Neuronal stem cell (in vitro differentiated cells): Measurements from ENCODE around the gene ARMC6.

Experiments
- DNase-seq: peaks from one replicate; pipeline ENCODE4 v3.0.0-alpha.2; 2013; ENCODE audit warnings: low spot score
- H2AFZ ChIP-seq: one replicate; pipeline ENCODE4 v1.6.1; 2013; ENCODE audit warnings: mild to moderate bottlenecking, low read length, inconsistent platforms
- H2AK5ac ChIP-seq: 2 replicates; pipeline ENCODE4 v1.6.1; 2013; ENCODE audit warnings: low read depth, mild to moderate bottlenecking, inconsistent platforms, low read length, moderate library complexity, mixed read lengths
- H2BK120ac ChIP-seq: 2 replicates; pipeline ENCODE4 v1.6.1; 2013; ENCODE audit warnings: low read depth, mild to moderate bottlenecking, inconsistent platforms, low read length, moderate library complexity, mixed read lengths
- H2BK12ac ChIP-seq: one replicate; pipeline ENCODE4 v1.6.1; 2013; ENCODE audit warnings: low read length, inconsistent platforms
- H2BK15ac ChIP-seq: 2 replicates; pipeline ENCODE4 v1.6.1; 2013; ENCODE audit warnings: mild to moderate bottlenecking, low read length, inconsistent platforms, mixed read lengths
- H2BK5ac ChIP-seq: one replicate; pipeline ENCODE4 v1.6.1; 2013; ENCODE audit warnings: inconsistent platforms, mild to moderate bottlenecking, low read length, moderate library complexity
- H3K14ac ChIP-seq: one replicate; pipeline ENCODE4 v1.6.1; 2013; ENCODE audit warnings: low read length, inconsistent platforms
- H3K18ac ChIP-seq: 2 replicates; pipeline ENCODE4 v1.6.1; 2013; ENCODE audit warnings: low read length, inconsistent platforms
- H3K23ac ChIP-seq: 2 replicates; pipeline ENCODE4 v1.6.1; 2013; ENCODE audit warnings: low read depth, mild to moderate bottlenecking, mixed read lengths, low read length, inconsistent platforms; ENCODE audit not compliant: poor library complexity
- H3K27ac ChIP-seq: replicated peaks from 3 replicates; pipeline ENCODE4 v1.5.1; 2013; ENCODE audit warnings: low read length, inconsistent platforms
- H3K27me3 ChIP-seq, 3 experiments: 2 replicates each; pipeline ENCODE4 v1.6.1; 2013; ENCODE audit warnings: low read length in 3 of 3, mild to moderate bottlenecking in 2 of 3, inconsistent platforms in 1 of 3, low read depth in 1 of 3, mixed read lengths in 1 of 3, moderate library complexity in 1 of 3; ENCODE audit not compliant: control insufficient read depth in 3 of 3, insufficient read depth in 3 of 3
- H3K36me3 ChIP-seq, 2 donors: replicated peaks in 1 of 2; 2 replicates each; pipeline ENCODE4 v1.6.1; 2013; ENCODE audit warnings: low read length in 2 of 2; ENCODE audit not compliant: control insufficient read depth in 2 of 2, insufficient read depth in 2 of 2
- H3K4ac ChIP-seq: 2 replicates; pipeline ENCODE4 v1.6.1; 2013; ENCODE audit warnings: inconsistent platforms, mild to moderate bottlenecking, low read length, moderate library complexity
- H3K4me1 ChIP-seq, 2 donors: 1 replicate in 1 of 2; 2 replicates in 1 of 2; pipeline ENCODE4 v1.6.1; 2013; ENCODE audit warnings: low read length in 2 of 2, low read depth in 1 of 2; ENCODE audit not compliant: control insufficient read depth in 2 of 2, insufficient read depth in 1 of 2
- H3K4me2 ChIP-seq: one replicate; pipeline ENCODE4 v1.6.1; 2013; ENCODE audit warnings: mild to moderate bottlenecking, low read length, inconsistent platforms; ENCODE audit not compliant: insufficient read depth, poor library complexity, severe bottlenecking
- H3K4me3 ChIP-seq, 2 donors: 2 replicates each; pipeline ENCODE4 v1.5.1; 2013; ENCODE audit warnings: low read length in 2 of 2, mild to moderate bottlenecking in 2 of 2, inconsistent platforms in 1 of 2, moderate library complexity in 1 of 2
- H3K79me1 ChIP-seq: one replicate; pipeline ENCODE4 v1.6.1; 2013; ENCODE audit warnings: low read depth, mild to moderate bottlenecking, inconsistent platforms, low read length, moderate library complexity
- H3K9ac ChIP-seq: one replicate; pipeline ENCODE4 v1.6.1; 2013; ENCODE audit warnings: mild to moderate bottlenecking, low read depth, low read length, inconsistent platforms; ENCODE audit not compliant: poor library complexity
- H3K9me3 ChIP-seq, 2 donors: replicated peaks in 1 of 2; 2 replicates each; pipeline versions ENCODE3 to v1.6.1; 2013; ENCODE audit warnings: low read length in 2 of 2, mild to moderate bottlenecking in 2 of 2, inconsistent platforms in 1 of 2, low read depth in 1 of 2, mixed read lengths in 1 of 2, moderate library complexity in 1 of 2; ENCODE audit not compliant: control insufficient read depth in 2 of 2, insufficient read depth in 1 of 2
- H4K8ac ChIP-seq: one replicate; pipeline ENCODE4 v1.6.1; 2013; ENCODE audit warnings: low read depth, mild to moderate bottlenecking, inconsistent platforms, low read length, moderate library complexity
- H4K91ac ChIP-seq: one replicate; pipeline ENCODE4 v1.6.1; 2013; ENCODE audit warnings: low read length, low read depth, mild to moderate bottlenecking, inconsistent platforms; ENCODE audit not compliant: poor library complexity
- WGBS, 2 donors: extraction: QIAGEN DNeasy Blood & Tissue Kit; methylation state at CpG; one replicate each; pipeline ENCODE4 v1.1.7; 2013; ENCODE audit warnings: missing lambda C conversion rate in 2 of 2, mixed read lengths in 1 of 2; ENCODE audit not compliant: insufficient read length in 2 of 2, insufficient replicate concordance in 1 of 2; ENCODE audit errors: extremely low coverage in 2 of 2; 5-methylcytosine and 5-hydroxymethylcytosine counted together

The ARMC6 gene

GRCh38 chr19:19059018-19059836 lies 25.8 kb downstream of the ARMC6 start:
- Histone ChIP-seq H3K79me1 (peaks cover 4% of the 10 kb centered on the region), H4K91ac (no peak overlapping the region), H2AFZ (no peak overlapping the region), H3K18ac (no peak overlapping the region), H3K4me2 (no peak overlapping the region), H3K4ac (no peak overlapping the region), H2BK5ac (no peak overlapping the region), H2BK12ac (no peak overlapping the region), H3K9me3 (no peaks in the 10 kb centered on the region), H3K4me1 (peaks cover 1 to 2% of the 10 kb centered on the region in 2 donors), H3K36me3 (peaks cover 30 to 58% of the 10 kb centered on the region in 2 donors), H4K8ac (no peak overlapping the region), H3K27ac (no peak overlapping the region), H3K4me3 (no peak overlapping the region), H3K27me3 (peaks cover 0 to 2% (median 0%) of the 10 kb centered on the region in 3 experiments), H2BK15ac (no peak overlapping the region), H2AK5ac (no peak overlapping the region), H3K9ac (no peak overlapping the region), H3K23ac (peak overlapping the region; percentile 65), H3K14ac (no peak overlapping the region), H2BK120ac (no peak overlapping the region)
- no peak for DNase-seq
- WGBS, 2 donors = no CpG with 5 or more reads among the region's 17 CpGs

DNA sequence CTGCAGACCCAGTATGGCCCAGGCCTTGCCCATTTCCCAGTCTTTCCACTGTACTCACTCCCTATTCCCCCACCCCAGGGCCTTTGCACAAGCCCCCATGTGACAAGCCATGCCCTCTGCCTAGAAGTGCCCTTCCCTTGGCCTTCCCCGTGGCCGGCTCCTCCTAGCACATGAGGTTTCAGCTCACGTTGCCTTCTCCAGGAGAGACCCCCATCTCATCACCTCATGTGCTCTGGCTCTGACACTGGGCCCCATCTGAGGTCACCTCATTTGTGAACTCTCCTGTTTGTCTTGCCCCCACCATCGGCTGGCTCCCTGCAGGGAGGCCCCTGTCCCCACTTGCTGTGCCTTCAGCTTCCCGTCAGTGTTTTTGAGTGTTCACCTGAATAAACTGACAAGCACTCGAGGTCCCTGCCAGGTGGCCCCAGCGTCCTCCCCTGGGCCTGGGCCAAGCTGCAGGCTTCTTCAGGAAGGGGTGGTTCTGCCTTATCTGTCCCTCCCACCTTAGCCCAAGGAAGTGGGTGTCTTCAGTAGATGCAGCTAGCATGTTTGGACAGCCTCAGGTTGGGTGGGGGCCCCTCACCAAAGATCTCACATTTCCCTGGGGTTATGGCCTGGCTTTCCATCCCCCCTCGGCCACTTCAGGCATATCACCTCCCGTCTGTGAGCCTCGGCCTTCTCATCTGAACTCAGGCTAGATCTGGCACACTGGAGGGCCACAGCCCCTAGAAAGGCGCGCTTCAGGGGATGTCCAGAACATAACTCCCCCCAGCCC lies 26.6 kb downstream of the ARMC6 start:
- H3K14ac ChIP-seq = no peak overlapping the region
- H3K4me3 ChIP-seq = no peak overlapping the region
- peaks cover 22 to 51% of the 10 kb centered on the region in 2 donors for H3K36me3 ChIP-seq
- H2BK120ac ChIP-seq = no peak overlapping the region
- H2BK5ac ChIP-seq = no peak overlapping the region
- H2BK12ac ChIP-seq = no peak overlapping the region
- peaks cover 9% of the 10 kb centered on the region for H3K79me1 ChIP-seq
- no CpG with 5 or more reads among the region's 12 CpGs for WGBS, 2 donors
- no peak for DNase-seq
- H2BK15ac ChIP-seq = no peak overlapping the region
- no peak overlapping the region for H3K9ac ChIP-seq
- H3K4me1 ChIP-seq = peaks cover 6 to 9% of the 10 kb centered on the region in 2 donors
- no peak overlapping the region for H4K8ac ChIP-seq
- H3K23ac ChIP-seq = peak overlapping the region; percentile 31
- no peaks in the 10 kb centered on the region for H3K9me3 ChIP-seq
- H2AK5ac ChIP-seq = no peak overlapping the region
- no peak overlapping the region for H3K4me2 ChIP-seq
- no peak overlapping the region for H3K4ac ChIP-seq
- H4K91ac ChIP-seq = no peak overlapping the region
- H2AFZ ChIP-seq = no peak overlapping the region
- H3K18ac ChIP-seq = peak overlapping the region; percentile 17
- no peak overlapping the region for H3K27ac ChIP-seq
- H3K27me3 ChIP-seq = peaks cover 0 to 10% (median 2%) of the 10 kb centered on the region in 3 experiments

- DNase-seq = no peak
- no peak overlapping the region for H4K91ac ChIP-seq
- H3K4me3 ChIP-seq = no peak overlapping the region
- no peak overlapping the region for H2BK12ac ChIP-seq
- H3K23ac ChIP-seq = no peak overlapping the region
- no peak overlapping the region for H2BK120ac ChIP-seq
- peaks cover 0 to 14% (median 2%) of the 10 kb centered on the region in 3 experiments for H3K27me3 ChIP-seq
- peaks cover 6 to 14% of the 10 kb centered on the region in 2 donors for H3K4me1 ChIP-seq
- no peak overlapping the region for H3K27ac ChIP-seq
- no peak overlapping the region for H2BK5ac ChIP-seq
- no peak overlapping the region for H3K4ac ChIP-seq
- no CpG with 5 or more reads among the region's 8 CpGs for WGBS, 2 donors
- H3K14ac ChIP-seq = no peak overlapping the region
- H3K36me3 ChIP-seq = peaks cover 12 to 39% of the 10 kb centered on the region in 2 donors
- H3K79me1 ChIP-seq = peaks cover 5% of the 10 kb centered on the region
- no peak overlapping the region for H2AK5ac ChIP-seq
- H3K9ac ChIP-seq = no peak overlapping the region
- no peak overlapping the region for H2AFZ ChIP-seq
- H3K18ac ChIP-seq = no peak overlapping the region
- no peak overlapping the region for H3K4me2 ChIP-seq
- H3K9me3 ChIP-seq = no peaks in the 10 kb centered on the region
- no peak overlapping the region for H4K8ac ChIP-seq
- no peak overlapping the region for H2BK15ac ChIP-seq
Measured at GRCh38 chr19:19061506-19061905, 28.1 kb downstream of the ARMC6 start.
